B cell (primary cell): ENCODE data around the gene ARHGAP26. TPM values are rescaled to one million over a fixed set of nuclear protein-coding genes. Genes with fewer than 3 reads are reported as not detected.

Source experiments
- ATAC-seq: fragments of 200-7000 bp; cut with Tn5 transposase; one replicate; pipeline ENCODE4 v1.10.0; 2021; ENCODE audit warnings: low read depth, mild to moderate bottlenecking, moderate number of reproducible peaks, moderate library complexity
- CTCF ChIA-PET: fragments of 350-600 bp; sonication (Branson Sonifier 250); formaldehyde crosslinking; loops from one replicate; lab custom pipeline; 2021; ENCODE audit warnings: antibody characterized with exemption, inconsistent platforms; lab: Charles Lee
- POLR2A ChIA-PET: fragments of 350-600 bp; sonication (Branson Sonifier 250); formaldehyde crosslinking; loops from one replicate; lab custom pipeline; 2021; ENCODE audit warnings: antibody characterized with exemption; lab: Charles Lee
- DNase-seq: peaks from one replicate; pipeline ENCODE4 v3.0.0; 2013
- H2AFZ ChIP-seq: 2 replicates; pipeline ENCODE4 v1.6.1; 2012; ENCODE audit warnings: mild to moderate bottlenecking, low read depth, low read length; ENCODE audit not compliant: insufficient read depth, poor library complexity, severe bottlenecking
- H3K27ac ChIP-seq, 2 donors: 1 replicate in 1 of 2; 2 replicates in 1 of 2; pipeline ENCODE4 v1.5.1; 2012 to 2013; ENCODE audit warnings: low read length in 2 of 2, mild to moderate bottlenecking in 2 of 2, moderate library complexity in 1 of 2
- H3K27me3 ChIP-seq, 4 experiments: fragments of 200-600 bp in 1 of 4; sonication (generic) in 1 of 4; replicated peaks in 1 of 4; 1 replicate in 2 of 4; 2 replicates in 2 of 4; pipeline versions ENCODE4 v1.6.1 to v1.7.0; 2013 to 2016; ENCODE audit warnings: low read length in 3 of 4, mild to moderate bottlenecking in 2 of 4, mixed read lengths in 1 of 4, moderate library complexity in 1 of 4; ENCODE audit not compliant: insufficient read depth in 4 of 4, control insufficient read depth in 3 of 4; ENCODE audit errors: control extremely low read depth in 1 of 4
- H3K36me3 ChIP-seq, 2 experiments: replicated peaks in 1 of 2; 1 replicate in 1 of 2; 2 replicates in 1 of 2; pipeline versions ENCODE4 v1.6.1 to v1.7.1; 2013; ENCODE audit warnings: low read length in 1 of 2; ENCODE audit not compliant: insufficient read depth in 2 of 2, control insufficient read depth in 1 of 2; ENCODE audit errors: control extremely low read depth in 1 of 2, extremely low read depth in 1 of 2
- H3K4me1 ChIP-seq, 2 donors: fragments of 200-600 bp in 1 of 2; sonication (generic) in 1 of 2; 1 replicate in 1 of 2; 2 replicates in 1 of 2; pipeline versions ENCODE4 v1.5.1 to v1.6.1; 2013 to 2017; ENCODE audit warnings: low read length in 2 of 2; ENCODE audit not compliant: control insufficient read depth in 2 of 2, insufficient read depth in 2 of 2
- H3K4me2 ChIP-seq: replicated peaks from 2 replicates; pipeline ENCODE3; 2012; ENCODE audit warnings: mild to moderate bottlenecking, low read depth, low read length; ENCODE audit not compliant: poor library complexity, severe bottlenecking
- H3K4me3 ChIP-seq, 5 experiments: fragments of 200-600 bp in 1 of 5; sonication (generic) in 1 of 5; 1 replicate in 3 of 5; 2 replicates in 2 of 5; pipeline versions ENCODE4 v1.5.1 to v1.7.0; 2011 to 2016; ENCODE audit warnings: low read length in 4 of 5, mild to moderate bottlenecking in 4 of 5, low read depth in 2 of 5, control low read depth in 1 of 5, moderate library complexity in 1 of 5; ENCODE audit not compliant: insufficient read depth in 1 of 5; ENCODE audit errors: control extremely low read depth in 1 of 5, extremely low read depth in 1 of 5
- H3K79me2 ChIP-seq: fragments of 200-600 bp; sonication (generic); one replicate; pipeline ENCODE4 v1.6.0; 2016; ENCODE audit warnings: low read length; ENCODE audit not compliant: control insufficient read depth, insufficient read depth
- H3K9ac ChIP-seq: fragments of 200-600 bp; sonication (generic); 2 replicates; pipeline ENCODE4 v1.6.1; 2017; ENCODE audit warnings: mild to moderate bottlenecking, low read length, moderate library complexity
- H3K9me3 ChIP-seq, 3 donors: one replicate each; pipeline versions ENCODE4 v1.6.1 to v1.7.1; 2013; ENCODE audit warnings: low read length in 2 of 3; ENCODE audit not compliant: control insufficient read depth in 2 of 3, insufficient read depth in 1 of 3; ENCODE audit errors: control extremely low read depth in 1 of 3
- H4K20me1 ChIP-seq: 2 replicates; pipeline ENCODE4 v1.6.0; 2012; ENCODE audit warnings: mild to moderate bottlenecking, low read length; ENCODE audit not compliant: insufficient read depth, control insufficient read depth, poor library complexity, severe bottlenecking
- H3K27ac Mint-ChIP-seq: one replicate; pipeline ENCODE4 v1.8.0; 2021; ENCODE audit warnings: mixed read lengths
- H3K27me3 Mint-ChIP-seq: one replicate; pipeline ENCODE4 v1.8.0; 2021; ENCODE audit warnings: mixed read lengths
- H3K4me1 Mint-ChIP-seq: one replicate; pipeline ENCODE4 v1.8.0; 2021; ENCODE audit warnings: mixed read lengths
- H3K4me3 Mint-ChIP-seq: one replicate; pipeline ENCODE4 v1.8.0; 2021; ENCODE audit warnings: mixed read lengths
- H3K9me3 Mint-ChIP-seq: one replicate; pipeline ENCODE4 v1.8.0; 2022; ENCODE audit warnings: mixed read lengths; ENCODE audit not compliant: insufficient read depth
- EZH2 ChIP-seq: IDR thresholded peaks from 2 replicates; pipeline ENCODE4 v1.6.1; 2012; ENCODE audit warnings: borderline replicate concordance, low read depth, mild to moderate bottlenecking, moderate library complexity, low read length; ENCODE audit not compliant: insufficient read depth, poor library complexity, severe bottlenecking
- WGBS: methylation state at CpG from one replicate; pipeline ENCODE4 v1.1.5; 2013; ENCODE audit warnings: missing lambda C conversion rate; ENCODE audit not compliant: insufficient coverage; 5-methylcytosine and 5-hydroxymethylcytosine counted together
- intact Hi-C: fragments of 100-400 bp; cut with micrococcal nuclease; formaldehyde crosslinking; loops from one replicate; pipeline ENCODE4 v1.10.0; 2022
- polyA plus RNA-seq: library from polyadenylated mRNA; depleted of rRNA; stranded (reverse); fragments of >200 nt; gene quantifications from 2 replicates; pipeline ENCODE4 v1.2.3, GENCODE V29; 2012
- total RNA-seq, 2 donors: library from RNA; stranded (reverse); fragments of 120-200 nt in 1 of 2; gene quantifications; 1 replicate in 1 of 2; 2 replicates in 1 of 2; pipeline versions ENCODE4 v1.2.3 to v1.2.4, GENCODE V29; 2013 to 2022
- TF ChIP-seq, protein P1 (sequence below): fragments of 200-600 bp; IDR thresholded peaks from one replicate; pipeline ENCODE4 v1.8.0; 2022; ENCODE audit warnings: antibody characterized with exemption, mild to moderate bottlenecking

ARHGAP26 gene
- total and polyA plus RNA-seq, 2 donors (not counting 1 experiment from before 2014, with no cell fraction given): 1.8 to 22.5 TPM

DNA sequence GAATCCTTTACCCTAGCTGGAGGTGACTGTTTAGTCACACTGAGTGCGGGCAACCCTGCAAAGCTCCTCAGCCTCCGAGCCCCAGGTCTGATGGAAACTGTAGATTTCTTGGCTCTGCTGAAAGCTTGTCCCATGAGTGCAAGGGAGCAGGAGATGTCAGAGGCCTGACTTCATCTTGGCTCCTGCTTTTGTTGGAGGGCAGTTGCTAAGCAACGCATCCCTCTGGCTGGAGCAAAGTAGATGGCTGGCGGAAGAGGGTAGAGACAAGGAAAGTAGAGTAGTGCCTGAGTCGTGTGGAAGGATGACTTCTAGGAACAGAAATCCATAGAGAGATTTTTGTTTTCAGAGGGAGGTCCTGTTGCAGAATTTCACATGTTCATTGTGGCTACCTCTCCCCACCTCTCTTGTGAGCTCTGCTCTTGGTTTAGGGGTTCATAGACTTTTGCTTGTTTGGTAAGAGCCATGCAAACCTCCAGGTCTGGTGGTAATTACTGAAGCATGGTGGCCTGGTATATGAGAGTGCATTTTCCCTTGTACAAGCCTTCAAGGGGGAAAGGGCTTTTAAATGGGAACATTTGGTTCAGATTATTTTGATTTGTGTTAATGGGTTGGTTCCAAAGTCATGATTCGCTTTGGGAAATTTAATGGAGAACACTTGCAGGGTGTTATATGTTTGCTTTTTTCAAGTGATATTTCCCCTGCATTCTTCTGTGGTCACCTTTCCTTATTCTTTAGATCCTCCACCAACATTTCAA is 71.5 kb downstream of the ARHGAP26 start:
- H3K36me3 ChIP-seq: no peaks in the 10 kb centered on the region
- H3K9me3 Mint-ChIP-seq: no peaks in the 10 kb centered on the region
- TF ChIP-seq, protein P1, sequence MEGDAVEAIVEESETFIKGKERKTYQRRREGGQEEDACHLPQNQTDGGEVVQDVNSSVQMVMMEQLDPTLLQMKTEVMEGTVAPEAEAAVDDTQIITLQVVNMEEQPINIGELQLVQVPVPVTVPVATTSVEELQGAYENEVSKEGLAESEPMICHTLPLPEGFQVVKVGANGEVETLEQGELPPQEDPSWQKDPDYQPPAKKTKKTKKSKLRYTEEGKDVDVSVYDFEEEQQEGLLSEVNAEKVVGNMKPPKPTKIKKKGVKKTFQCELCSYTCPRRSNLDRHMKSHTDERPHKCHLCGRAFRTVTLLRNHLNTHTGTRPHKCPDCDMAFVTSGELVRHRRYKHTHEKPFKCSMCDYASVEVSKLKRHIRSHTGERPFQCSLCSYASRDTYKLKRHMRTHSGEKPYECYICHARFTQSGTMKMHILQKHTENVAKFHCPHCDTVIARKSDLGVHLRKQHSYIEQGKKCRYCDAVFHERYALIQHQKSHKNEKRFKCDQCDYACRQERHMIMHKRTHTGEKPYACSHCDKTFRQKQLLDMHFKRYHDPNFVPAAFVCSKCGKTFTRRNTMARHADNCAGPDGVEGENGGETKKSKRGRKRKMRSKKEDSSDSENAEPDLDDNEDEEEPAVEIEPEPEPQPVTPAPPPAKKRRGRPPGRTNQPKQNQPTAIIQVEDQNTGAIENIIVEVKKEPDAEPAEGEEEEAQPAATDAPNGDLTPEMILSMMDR: no peak
- no peak for TF ChIP-seq EZH2
- H3K4me3 ChIP-seq: no peak overlapping the region
- DNase-seq (no peak), ATAC-seq (no peak)
- H4K20me1 ChIP-seq: no peaks in the 10 kb centered on the region
- H2AFZ ChIP-seq: no peak overlapping the region
- ChIA-PET POLR2A (no interaction called here), CTCF (no interaction called here)
- no peaks in the 10 kb centered on the region for H3K27me3 ChIP-seq
- H3K27ac Mint-ChIP-seq: no peak overlapping the region
- peaks cover 21 to 24% of the 10 kb centered on the region in 2 donors for H3K4me1 ChIP-seq
- WGBS: 89% methylated on average over 5 of the region's 6 CpGs
- no peak overlapping the region for H3K27ac ChIP-seq
- H3K4me1 Mint-ChIP-seq: peaks cover 23% of the 10 kb centered on the region
- H3K9me3 ChIP-seq: no peaks in the 10 kb centered on the region
- H3K27me3 Mint-ChIP-seq: peaks cover 3% of the 10 kb centered on the region
- no peak overlapping the region for H3K4me2 ChIP-seq
- intact Hi-C loops: no loop called here
- no peak overlapping the region for H3K4me3 Mint-ChIP-seq
- no peak overlapping the region for H3K9ac ChIP-seq
- no peaks in the 10 kb centered on the region for H3K79me2 ChIP-seq
